RWPE1 (cell line): ENCODE data around the gene LDAH.

Experiments
- CTCF ChIA-PET: fragments of 350-600 bp; sonication (Branson Sonifier 250); formaldehyde crosslinking; extraction: SDS; loops from one replicate; lab custom pipeline; 2021; lab: Yijun Ruan, JAX
- POLR2A ChIA-PET: fragments of 400-600 bp; formaldehyde crosslinking; extraction: SDS; loops from one replicate; lab custom pipeline; 2020; ENCODE audit warnings: antibody characterized with exemption; ENCODE audit not compliant: low non-redundant PET; lab: Yijun Ruan, JAX
- DNase-seq: peaks from one replicate; pipeline ENCODE4 v3.0.0; 2012; ENCODE audit warnings: low spot score
- H3K27ac ChIP-seq: fragments of 450-650 bp; 2 replicates; pipeline ENCODE4 v1.5.1; 2017
- TF ChIP-seq, protein P1 (sequence below): fragments of 450-650 bp; conservative IDR thresholded peaks from 2 replicates; pipeline ENCODE4 v1.5.1; 2017; ENCODE audit warnings: low read depth, mild to moderate bottlenecking

Gene LDAH

DNA sequence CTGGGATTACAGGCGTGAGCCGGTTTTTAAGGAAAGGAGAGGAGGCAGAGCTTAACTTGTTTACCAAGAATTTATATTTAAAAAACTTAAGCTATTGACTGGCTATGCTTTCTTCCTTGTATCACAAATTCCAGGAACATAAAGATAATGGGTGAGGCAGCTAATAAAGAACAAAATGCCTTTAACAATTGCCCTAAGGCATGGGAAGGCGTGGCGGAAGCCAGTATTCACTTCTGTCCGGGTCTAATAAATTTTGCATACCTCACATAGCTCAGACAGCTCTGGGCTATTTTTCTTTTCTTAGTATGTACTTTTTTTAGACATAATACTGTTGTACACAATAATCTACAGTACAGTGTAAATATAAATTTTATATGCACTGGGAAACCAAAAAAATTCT is 1.0 kb upstream of the LDAH start:
- no peak overlapping the region for H3K27ac ChIP-seq
- DNase-seq: no peak
- TF ChIP-seq, protein P1, sequence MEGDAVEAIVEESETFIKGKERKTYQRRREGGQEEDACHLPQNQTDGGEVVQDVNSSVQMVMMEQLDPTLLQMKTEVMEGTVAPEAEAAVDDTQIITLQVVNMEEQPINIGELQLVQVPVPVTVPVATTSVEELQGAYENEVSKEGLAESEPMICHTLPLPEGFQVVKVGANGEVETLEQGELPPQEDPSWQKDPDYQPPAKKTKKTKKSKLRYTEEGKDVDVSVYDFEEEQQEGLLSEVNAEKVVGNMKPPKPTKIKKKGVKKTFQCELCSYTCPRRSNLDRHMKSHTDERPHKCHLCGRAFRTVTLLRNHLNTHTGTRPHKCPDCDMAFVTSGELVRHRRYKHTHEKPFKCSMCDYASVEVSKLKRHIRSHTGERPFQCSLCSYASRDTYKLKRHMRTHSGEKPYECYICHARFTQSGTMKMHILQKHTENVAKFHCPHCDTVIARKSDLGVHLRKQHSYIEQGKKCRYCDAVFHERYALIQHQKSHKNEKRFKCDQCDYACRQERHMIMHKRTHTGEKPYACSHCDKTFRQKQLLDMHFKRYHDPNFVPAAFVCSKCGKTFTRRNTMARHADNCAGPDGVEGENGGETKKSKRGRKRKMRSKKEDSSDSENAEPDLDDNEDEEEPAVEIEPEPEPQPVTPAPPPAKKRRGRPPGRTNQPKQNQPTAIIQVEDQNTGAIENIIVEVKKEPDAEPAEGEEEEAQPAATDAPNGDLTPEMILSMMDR: no peak
- ChIA-PET POLR2A (no interaction called here), CTCF (interaction anchor here (0.6 kb wide), 1 partner anchor 103 kb away, joined by 3 read pairs; no protein-coding TSS in a partner anchor)

DNA sequence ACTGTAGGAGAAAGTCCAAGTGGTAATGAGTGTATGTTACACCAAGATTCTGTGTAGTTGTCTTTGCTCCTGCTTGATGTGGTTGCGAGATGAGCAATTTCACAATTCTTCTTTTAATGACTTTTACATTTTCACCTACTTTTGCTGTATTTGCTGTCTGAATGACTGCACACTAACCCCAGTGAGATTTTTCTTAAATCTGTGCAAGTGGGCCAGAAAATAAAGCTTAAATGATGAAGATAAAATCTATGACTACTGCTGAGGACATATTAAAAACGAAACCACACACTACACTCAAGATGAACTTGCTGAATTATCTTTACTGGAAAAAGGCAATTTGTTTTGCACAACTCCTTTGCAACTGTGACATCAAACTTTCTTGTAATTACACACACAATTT is 4.1 kb downstream of the LDAH start:
- POLR2A ChIA-PET: no interaction called here
- TF ChIP-seq, protein P1: no peak
- CTCF ChIA-PET: no interaction called here
- no peak for DNase-seq
- no peak overlapping the region for H3K27ac ChIP-seq

DNA sequence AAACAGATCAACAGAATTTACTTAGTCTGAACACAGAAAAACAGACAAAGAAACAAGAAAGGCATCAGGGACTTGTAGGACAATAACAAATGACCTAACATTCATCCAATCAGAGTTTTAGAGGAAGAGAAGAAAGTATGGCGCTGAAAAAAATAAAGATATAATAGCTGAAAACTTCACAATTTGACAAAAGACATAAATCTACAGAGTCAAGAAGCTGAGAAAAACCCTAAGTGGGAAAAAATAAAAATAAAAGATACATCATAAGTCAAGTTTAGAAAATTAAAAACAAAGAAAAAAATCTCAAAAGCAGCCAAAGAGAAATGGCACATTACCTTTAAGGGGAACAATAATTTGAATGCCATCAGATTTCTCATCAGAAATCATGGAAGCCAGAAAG is 7.7 kb downstream of the LDAH start:
- ChIA-PET CTCF (no interaction called here), POLR2A (no interaction called here)
- no peak for DNase-seq
- H3K27ac ChIP-seq: no peak overlapping the region
- TF ChIP-seq, protein P1: no peak

DNA sequence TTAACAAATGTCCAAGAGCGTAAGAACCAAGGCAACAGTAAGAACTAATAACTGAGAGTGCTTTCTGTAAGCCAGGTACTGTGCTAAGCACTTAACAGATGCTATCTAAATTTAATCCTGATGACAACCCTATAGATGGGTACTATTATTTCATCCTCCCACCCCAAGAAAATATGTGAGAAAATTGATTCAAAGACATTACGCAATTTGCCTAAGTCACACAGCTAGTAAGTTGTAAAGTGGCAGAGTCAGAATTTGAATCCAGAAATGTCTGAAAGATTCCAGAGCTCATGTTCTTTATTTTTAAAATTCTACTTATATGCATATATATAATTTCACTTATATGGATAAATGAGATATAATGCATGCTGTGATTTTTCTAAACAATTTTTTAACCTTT is 10.1 kb downstream of the LDAH start:
- POLR2A ChIA-PET: no interaction called here
- CTCF ChIA-PET: no interaction called here
- no peak for DNase-seq
- TF ChIP-seq, protein P1: no peak
- no peak overlapping the region for H3K27ac ChIP-seq

DNA sequence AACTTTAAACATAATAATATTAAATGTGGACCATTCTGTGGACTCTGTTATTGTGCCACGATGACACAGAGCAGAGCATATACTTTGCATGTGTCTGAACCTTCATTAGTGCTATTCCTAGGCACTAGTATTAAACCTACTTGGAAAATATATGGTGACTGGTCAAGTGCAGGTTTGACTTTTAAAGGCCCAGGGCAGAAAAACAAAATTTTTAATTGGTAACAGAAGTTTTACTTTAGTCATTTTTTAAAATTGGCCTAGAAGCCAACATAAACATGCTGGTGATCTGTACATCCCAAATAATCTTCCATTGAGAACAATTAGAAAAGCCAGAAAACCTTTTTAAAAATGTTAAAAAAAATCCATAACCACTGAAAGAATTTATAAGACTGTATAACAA is 16.6 kb downstream of the LDAH start:
- no peak for DNase-seq
- no peak overlapping the region for H3K27ac ChIP-seq
- ChIA-PET POLR2A (no interaction called here), CTCF (interaction anchor here (0.6 kb wide), 1 partner anchor 482 kb away, joined by 3 read pairs; no protein-coding TSS in a partner anchor)
- TF ChIP-seq, protein P1: no peak

DNA sequence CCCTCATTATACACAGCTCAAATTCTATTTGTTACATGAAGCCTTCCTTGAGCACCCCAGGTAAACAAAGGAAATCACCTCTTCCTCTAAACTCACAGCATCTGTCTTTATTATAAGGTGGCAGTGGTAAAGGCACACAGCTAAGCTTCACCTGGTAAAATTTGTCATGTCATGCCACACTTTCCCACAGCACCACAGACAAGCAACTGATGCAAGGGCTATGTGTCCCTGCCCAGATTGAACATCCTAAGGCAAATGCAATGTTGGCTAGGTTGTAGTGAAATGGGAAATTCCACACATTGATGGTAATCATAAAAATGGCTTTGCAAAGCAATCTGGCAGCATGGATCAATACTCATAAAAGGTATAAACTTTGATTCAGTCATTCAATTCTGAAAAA is 18.9 kb downstream of the LDAH start:
- no peak overlapping the region for H3K27ac ChIP-seq
- TF ChIP-seq, protein P1: no peak
- CTCF ChIA-PET: no interaction called here
- DNase-seq: no peak
- POLR2A ChIA-PET: no interaction called here
